Measurements from ENCODE around the gene SNX25.

DNA sequence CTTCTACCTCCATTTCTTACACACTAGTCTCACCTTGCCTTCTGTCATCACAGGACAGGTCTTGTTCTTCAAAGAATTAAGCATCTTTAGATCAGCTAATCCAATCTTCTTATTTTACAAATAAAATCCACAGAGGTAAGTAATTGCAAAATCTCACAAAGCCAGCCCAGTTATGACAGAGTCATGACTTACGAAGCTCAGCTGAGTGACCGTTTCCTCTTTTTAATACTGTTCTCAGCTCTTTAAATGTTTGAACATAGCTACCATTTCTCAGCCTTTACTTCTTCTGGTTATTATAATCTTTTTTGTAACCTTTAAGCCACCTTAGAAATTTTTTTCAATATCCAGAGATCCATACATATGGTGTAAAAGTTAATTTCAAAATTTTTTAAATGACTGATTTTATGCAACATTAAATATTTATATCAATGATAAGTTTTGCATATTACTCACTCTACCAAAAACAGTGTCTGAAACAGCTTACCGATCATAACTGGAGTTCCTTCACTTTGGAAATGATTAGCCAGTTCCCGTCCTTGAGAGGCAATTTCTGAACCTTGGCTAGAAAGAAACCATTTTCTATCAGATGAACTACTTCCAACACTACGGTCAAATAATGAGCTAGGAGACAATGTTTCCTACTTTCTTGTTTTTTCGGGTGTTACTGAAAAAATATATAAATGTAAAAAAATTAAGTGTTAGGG lies 196.1 kb downstream of the SNX25 start:
- TF ChIP-seq GATA2 (IDR thresholded peaks at IDR 0.05; ENCODE audit: low read depth, low read length), result no peak
- no peak for TF ChIP-seq GATA3 (IDR thresholded peaks at IDR 0.05; ENCODE audit: low read depth, low read length)
